Hepatocyte (in vitro differentiated cells): ENCODE results near the gene PI4K2A.

Source experiments
- CTCF ChIP-seq: fragments of 200-600 bp; sonication (generic); IDR thresholded peaks from 2 replicates; pipeline ENCODE4 v1.5.1; 2016; ENCODE audit warnings: antibody characterized with exemption, mild to moderate bottlenecking; ENCODE audit not compliant: poor library complexity
- EZH2 ChIP-seq: fragments of 200-600 bp; sonication (generic); IDR thresholded peaks from 2 replicates; pipeline ENCODE4 v1.6.1; 2016; ENCODE audit warnings: antibody characterized with exemption, mild to moderate bottlenecking, borderline replicate concordance

GRCh38 chr10:97686962-97687784, 46.7 kb downstream of the PI4K2A start, which contains the start of gene AVPI1:
- TF ChIP-seq CTCF (no peak), EZH2 (no peak)
